ENCODE results near the gene PIK3C2G.
"Not testable (repeated sequence)": the region's sequence is repeated elsewhere in the genome, so short reads cannot be mapped to it uniquely, and the experiment has no call there.

Gene PIK3C2G

GRCh38 chr12:18261273-18261672 is at the start of gene PIK3C2G:
PIK3C2G (plus strand) TSS chr12:18261518; CDS start chr12:18282082, 20,564 bp downstream.
- DNase-seq, result no peak

GRCh38 chr12:18217966-18218365 is 43.4 kb upstream of the PIK3C2G start:
- no peak for DNase-seq

DNA sequence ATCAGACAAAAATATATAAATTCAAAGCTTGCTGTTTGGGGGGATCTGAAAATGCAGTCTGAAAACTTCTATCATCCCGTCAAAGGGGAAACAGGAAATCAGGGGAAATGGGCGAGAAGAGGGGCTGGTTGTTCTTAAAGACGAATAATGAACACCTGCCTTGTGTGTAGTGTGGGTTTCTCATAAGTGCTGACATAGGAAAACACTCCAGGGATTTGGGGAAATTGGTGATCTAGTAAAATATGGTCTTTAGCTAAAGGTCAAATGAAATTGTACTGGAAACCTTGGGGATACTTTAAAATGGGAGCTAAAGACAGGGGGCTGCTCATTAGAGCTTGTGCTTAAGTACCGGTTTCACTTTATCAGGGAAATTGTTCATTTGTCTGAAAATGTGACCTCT is 39.6 kb upstream of the PIK3C2G start:
- no peak for DNase-seq

GRCh38 chr12:18222699-18223098 is 38.6 kb upstream of the PIK3C2G start:
- DNase-seq, result no peak

DNA sequence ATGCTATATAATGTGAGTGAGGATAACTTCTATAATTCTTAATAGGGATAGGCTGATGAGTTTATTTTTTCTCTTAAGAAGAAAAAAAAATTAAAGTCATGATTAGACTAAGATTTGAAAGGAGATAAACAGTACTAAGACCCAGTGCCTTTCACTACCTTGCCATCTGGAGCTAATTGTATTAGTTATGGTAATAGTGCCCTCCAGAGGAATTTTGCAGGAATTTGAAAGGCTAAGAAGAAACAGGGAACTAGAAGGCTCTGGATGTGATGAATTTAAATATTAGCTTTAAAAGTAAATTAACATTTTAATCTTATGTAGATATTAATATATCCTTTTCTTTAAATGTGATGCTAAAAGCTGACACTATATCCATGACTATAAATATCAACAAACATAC is 36.6 kb upstream of the PIK3C2G start:
- DNase-seq, result no peak

DNA sequence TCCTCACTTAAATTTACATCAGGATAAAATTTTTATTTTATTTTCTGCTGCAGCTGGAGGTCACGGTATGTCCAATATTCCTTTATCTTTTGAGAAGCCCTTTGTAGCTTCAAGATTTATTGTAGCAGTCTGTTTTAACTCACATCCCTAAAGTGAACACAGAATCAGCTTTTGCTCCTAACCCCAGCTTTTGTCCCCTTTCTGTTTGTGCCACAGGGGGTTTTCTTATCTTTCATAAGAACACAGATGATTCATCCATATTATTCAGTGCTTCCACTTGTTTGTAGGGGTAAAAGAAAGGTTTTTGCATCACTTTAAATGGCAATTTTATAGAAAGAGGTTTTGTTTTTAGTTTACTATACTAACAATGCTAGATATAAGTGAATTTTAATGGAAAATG is 21.8 kb upstream of the PIK3C2G start:
- no peak for DNase-seq

- no peak for DNase-seq
Observed at GRCh38 chr12:18242380-18243089, 18.8 kb upstream of the PIK3C2G start.

GRCh38 chr12:18243238-18243637 is 18.1 kb upstream of the PIK3C2G start:
- no peak for DNase-seq

DNA sequence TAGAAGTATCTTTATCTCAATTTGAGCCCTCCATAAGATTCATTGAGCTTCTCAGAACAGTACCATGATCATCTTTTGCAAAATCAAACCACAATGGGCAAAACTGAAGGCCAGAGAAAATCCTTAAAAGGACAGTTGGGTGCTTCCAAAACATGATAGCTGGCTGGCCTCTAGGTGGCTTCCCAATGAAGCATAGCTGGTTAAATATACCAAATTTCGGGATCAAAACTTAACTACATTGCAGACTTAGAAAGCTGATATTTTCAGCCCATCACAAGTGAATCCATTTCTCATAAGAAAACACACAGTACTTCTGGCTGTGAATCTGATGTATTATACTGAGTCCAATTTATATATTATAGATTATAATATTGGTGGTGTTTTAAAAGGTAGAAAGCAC is 15.3 kb upstream of the PIK3C2G start:
- DNase-seq, result no peak

DNA sequence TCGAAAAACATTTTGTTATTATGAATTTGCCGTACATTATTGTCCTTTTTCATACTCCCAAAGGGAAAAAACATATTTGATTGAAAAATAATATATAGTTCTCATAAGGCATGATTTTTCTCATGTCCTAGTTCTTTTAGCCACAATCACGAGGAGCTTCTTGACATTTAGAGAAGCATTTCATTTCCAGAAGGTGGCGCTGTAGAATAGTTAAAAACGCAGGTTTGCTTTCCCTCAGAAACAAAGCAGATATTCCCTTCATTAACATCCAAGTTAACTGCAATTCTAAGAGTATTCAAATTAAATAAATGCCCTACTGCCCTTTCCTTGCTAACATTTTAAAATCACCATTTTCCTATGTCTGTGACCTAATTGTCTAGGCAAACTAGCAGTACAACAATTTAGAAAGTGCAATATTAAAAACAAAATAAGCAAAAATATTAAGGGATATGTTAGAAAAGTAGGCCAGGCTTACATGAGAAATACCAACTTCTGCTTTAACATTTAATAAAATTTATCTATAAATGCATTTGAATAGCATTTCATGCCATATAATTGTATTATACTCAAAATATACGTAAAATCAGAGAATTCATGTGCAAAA is 10.9 kb upstream of the PIK3C2G start:
- peak in 1 of 2 donors; percentile 4 for DNase-seq

DNA sequence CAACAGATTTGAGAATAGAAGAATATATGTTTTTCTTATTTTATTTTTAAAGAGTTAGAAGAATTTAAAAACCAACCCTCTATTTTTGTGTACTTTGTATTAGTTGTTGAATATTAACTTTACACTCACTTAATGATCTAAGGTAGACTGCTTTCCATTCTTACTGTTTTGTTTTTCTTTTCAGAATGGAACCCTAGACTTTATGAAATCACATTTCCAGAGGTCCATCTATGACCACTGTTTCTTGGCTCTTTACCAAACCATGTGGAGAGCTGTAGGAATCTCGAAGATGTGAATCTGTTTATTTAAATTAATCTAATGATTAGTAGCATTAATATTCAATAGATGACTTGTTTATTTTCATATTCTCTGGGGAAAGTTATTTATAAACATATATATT is 7.2 kb upstream of the PIK3C2G start:
- no peak for DNase-seq

GRCh38 chr12:18255004-18255403 is 6.3 kb upstream of the PIK3C2G start:
- not testable (repeated sequence) for DNase-seq

GRCh38 chr12:18257251-18257650 is 4.1 kb upstream of the PIK3C2G start:
- DNase-seq, result no peak

DNA sequence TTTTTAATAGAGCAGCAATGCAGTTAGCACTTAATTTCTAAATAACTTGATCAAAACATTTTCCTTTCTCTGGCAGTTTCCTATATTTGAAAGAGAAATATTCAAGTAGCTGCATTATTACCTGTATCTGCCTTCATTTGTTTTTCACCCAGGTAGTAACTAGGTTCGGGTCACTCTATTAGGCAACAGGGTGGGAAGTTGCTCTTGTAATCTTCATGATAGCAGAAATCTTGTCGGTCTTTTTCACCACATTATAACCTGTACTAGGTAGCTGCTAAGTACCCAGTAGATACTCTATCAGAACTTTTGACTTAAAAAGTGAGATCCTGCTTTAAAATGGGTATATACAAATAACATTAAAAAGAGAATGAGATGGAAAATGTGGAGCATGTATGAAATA is 2.4 kb upstream of the PIK3C2G start:
- no peak for DNase-seq

GRCh38 chr12:18259906-18260682 is 1.2 kb upstream of the PIK3C2G start:
- DNase-seq, result no peak

DNA sequence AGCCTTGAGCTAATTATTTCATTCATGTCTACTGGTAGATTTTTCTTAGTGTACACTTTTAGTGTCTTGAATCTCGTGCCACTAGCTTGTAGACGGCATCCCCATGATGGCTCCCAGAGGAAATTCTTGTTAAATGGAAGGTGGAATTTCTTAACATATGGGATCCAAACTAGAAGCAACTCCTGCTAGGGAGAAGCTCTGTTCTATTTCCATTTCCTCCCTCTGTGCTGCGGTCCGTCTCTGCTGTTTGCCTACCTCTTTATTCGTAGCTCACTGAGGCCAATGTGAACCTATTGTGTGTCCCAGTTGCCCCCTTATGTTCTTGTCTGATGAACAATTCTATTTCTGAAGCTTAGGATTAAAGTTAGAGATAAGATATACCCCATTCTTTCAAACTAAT is 588 bp downstream of the PIK3C2G start:
- DNase-seq, result no peak

DNA sequence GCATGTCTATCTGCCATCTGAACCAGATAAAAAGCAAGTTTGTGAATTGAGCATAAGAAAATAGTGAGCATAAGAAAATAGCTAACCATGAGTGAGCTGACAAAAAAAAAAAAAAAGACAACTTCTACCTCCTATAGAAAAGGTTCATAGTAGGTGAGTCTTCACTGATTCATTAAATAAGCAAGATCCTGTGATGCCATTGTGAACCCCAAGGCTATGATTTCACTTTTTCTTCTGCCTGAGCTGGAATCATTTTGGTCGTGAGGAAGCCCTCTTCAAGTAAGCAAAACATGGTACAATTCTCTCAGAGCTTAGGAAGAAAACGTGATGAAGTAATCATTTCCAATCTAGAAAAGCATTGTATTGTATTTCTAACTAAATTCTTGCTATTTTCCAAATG is 1.2 kb downstream of the PIK3C2G start:
- no peak for DNase-seq

DNA sequence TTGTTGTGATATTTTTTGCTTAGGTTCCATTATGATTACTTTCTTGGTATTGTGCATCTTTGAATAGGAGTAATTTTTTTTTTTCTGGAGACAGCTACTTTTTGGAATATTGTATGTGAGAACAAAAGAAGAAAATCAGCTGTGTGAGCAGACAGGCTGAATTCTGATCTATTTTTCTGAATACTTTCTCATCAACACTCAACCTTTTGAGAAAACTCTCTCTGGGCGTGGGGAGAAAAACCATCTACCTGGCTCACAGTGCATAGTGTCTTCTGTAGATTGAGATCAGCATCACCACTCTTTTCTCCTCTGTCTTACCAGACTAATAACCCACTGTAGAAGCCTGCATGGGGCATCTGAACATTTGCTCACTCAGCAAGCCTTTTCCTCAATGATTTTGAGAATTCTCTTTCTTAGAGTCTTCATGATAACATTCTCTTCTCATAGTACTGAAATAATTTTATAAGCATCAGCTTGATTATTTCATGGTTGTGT is 3.3 kb downstream of the PIK3C2G start:
- DNase-seq, result no peak

DNA sequence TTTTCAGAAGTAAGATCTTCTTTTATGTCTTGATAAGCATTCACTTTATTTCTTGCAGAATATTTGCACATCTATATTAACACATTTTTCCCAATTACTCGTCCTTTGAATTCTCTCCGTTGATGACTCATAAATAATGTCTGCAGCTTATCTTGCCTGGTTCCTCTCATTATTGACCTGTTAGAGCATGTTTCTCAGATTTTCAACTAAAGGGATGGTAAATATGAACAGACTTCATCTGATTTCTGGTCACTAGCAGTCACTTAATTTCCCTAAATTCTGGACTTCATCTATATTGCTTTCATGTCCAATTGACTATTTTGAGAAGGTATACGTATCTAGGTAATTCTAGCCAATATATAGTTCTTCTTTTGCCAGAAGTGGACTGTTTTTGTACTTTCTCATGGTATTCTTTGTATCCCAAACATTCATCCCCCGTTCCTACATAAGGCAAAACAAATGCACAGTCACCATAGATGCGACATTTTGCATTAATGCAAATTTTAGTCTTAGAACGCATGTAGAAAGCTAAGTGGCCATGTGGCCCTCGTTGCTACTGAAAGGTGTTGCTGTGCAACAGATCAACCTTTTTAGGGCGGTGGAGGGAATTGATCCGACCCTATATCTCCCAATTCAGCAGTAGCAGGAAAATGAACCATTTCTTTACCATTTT is 6.2 kb downstream of the PIK3C2G start:
- no peak for DNase-seq

- DNase-seq, result no peak
Observed at GRCh38 chr12:18270958-18271460, 9.7 kb downstream of the PIK3C2G start.

- DNase-seq, result no peak
Observed at GRCh38 chr12:18275981-18276380, 14.7 kb downstream of the PIK3C2G start.

- no peak for DNase-seq
Observed at GRCh38 chr12:18277196-18277595, 15.9 kb downstream of the PIK3C2G start.

DNA sequence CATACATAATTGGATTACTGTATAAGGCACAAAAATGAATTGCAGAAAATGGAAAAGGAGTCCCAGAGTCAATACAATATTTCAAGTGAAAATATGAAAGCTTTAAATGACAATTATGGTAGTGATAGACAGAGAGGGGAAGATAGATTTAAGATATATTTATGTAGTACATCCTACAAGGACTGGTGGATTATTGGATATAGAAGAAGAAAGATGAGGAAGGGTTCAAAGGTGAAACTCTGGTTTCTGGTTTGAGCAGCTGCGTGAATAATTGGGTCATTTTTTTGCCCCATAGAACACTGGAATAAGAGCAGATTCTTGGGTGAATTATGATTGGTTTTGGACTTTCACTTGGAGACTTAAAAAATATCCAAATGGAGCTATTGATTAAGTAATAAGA is 19.4 kb downstream of the PIK3C2G start:
- no peak for DNase-seq
